Activated CD8-positive, alpha-beta memory T cell treated with anti-CD3 and anti-CD28 coated beads, Interleukin-2, amount 10 ng/mL, durations not matched to agents 7 days and 5 days (primary cell): ENCODE results near the gene DNM1. TPM values are rescaled to one million over a fixed set of nuclear protein-coding genes. Genes with fewer than 3 reads are reported as not detected.

Experiments used
- ATAC-seq: fragments of 150-1000 bp; cut with Tn5 transposase; one replicate; pipeline ENCODE4 v1.10.0; 2021; ENCODE audit warnings: moderate library complexity
- CTCF ChIA-PET: fragments of 350-600 bp; sonication (Branson Sonifier 250); formaldehyde crosslinking; loops from one replicate; lab custom pipeline; 2021; ENCODE audit warnings: antibody characterized with exemption; lab: Charles Lee
- DNase-seq: peaks from one replicate; pipeline ENCODE4 v3.0.0-alpha.2; 2020
- H3K27ac Mint-ChIP-seq: one replicate; pipeline ENCODE4 v1.8.0; 2021; ENCODE audit warnings: mild to moderate bottlenecking, mixed read lengths
- H3K27me3 Mint-ChIP-seq: one replicate; pipeline ENCODE4 v1.8.0; 2021; ENCODE audit warnings: mixed read lengths
- H3K36me3 Mint-ChIP-seq: one replicate; pipeline ENCODE4 v1.8.0; 2021; ENCODE audit warnings: mild to moderate bottlenecking, mixed read lengths
- H3K4me1 Mint-ChIP-seq: one replicate; pipeline ENCODE4 v1.8.0; 2021; ENCODE audit warnings: mixed read lengths
- H3K4me3 Mint-ChIP-seq: one replicate; pipeline ENCODE4 v1.8.0; 2021; ENCODE audit warnings: mild to moderate bottlenecking, moderate library complexity, mixed read lengths
- H3K9me3 Mint-ChIP-seq: one replicate; pipeline ENCODE4 v1.8.0; 2022; ENCODE audit warnings: low read depth, mixed read lengths
- total RNA-seq, 2 experiments: library from RNA; stranded (reverse); gene quantifications; one replicate each; pipeline ENCODE4 v1.2.3, GENCODE V29; 2021

DNM1 gene
- total RNA-seq, 2 experiments from 2014 or later = 0.40 to 0.79 TPM

- Mint-ChIP-seq H3K27ac (no peak overlapping the region), H3K4me3 (no peak overlapping the region), H3K9me3 (no peaks in the 10 kb centered on the region), H3K4me1 (no peaks in the 10 kb centered on the region), H3K36me3 (peaks cover 5% of the 10 kb centered on the region), H3K27me3 (peaks cover 4% of the 10 kb centered on the region)
- DNase-seq (no peak), ATAC-seq (no peak)
- CTCF ChIA-PET = interaction anchor here (0.9 kb wide), 1 partner anchor 127 kb away, joined by 3 read pairs; no protein-coding TSS in a partner anchor
These were observed 54.1 kb downstream of the DNM1 start for GRCh38 chr9:128257086-128257825.

GRCh38 chr9:128257907-128258306 lies 54.7 kb downstream of the DNM1 start:
- CTCF ChIA-PET = no interaction called here
- H3K27me3 Mint-ChIP-seq = peaks cover 3% of the 10 kb centered on the region
- no peak for ATAC-seq
- H3K9me3 Mint-ChIP-seq = no peaks in the 10 kb centered on the region
- H3K27ac Mint-ChIP-seq = no peak overlapping the region
- H3K4me1 Mint-ChIP-seq = no peaks in the 10 kb centered on the region
- H3K4me3 Mint-ChIP-seq = no peak overlapping the region
- no peak for DNase-seq
- H3K36me3 Mint-ChIP-seq = peaks cover 5% of the 10 kb centered on the region

GRCh38 chr9:128258326-128258725 lies 55.1 kb downstream of the DNM1 start:
- H3K36me3 Mint-ChIP-seq = peaks cover 5% of the 10 kb centered on the region
- no peak overlapping the region for H3K27ac Mint-ChIP-seq
- no peak overlapping the region for H3K4me3 Mint-ChIP-seq
- ATAC-seq (no peak), DNase-seq (no peak)
- CTCF ChIA-PET = interaction anchor here (0.9 kb wide), 1 partner anchor 14 kb away, joined by 4 read pairs; no protein-coding TSS in a partner anchor
- H3K27me3 Mint-ChIP-seq = no peaks in the 10 kb centered on the region
- H3K4me1 Mint-ChIP-seq = no peaks in the 10 kb centered on the region
- no peaks in the 10 kb centered on the region for H3K9me3 Mint-ChIP-seq

GRCh38 chr9:128259156-128259555 lies 56.0 kb downstream of the DNM1 start:
- Mint-ChIP-seq H3K27ac (no peak overlapping the region), H3K4me1 (no peaks in the 10 kb centered on the region), H3K36me3 (peaks cover 5% of the 10 kb centered on the region), H3K4me3 (no peak overlapping the region), H3K9me3 (no peaks in the 10 kb centered on the region), H3K27me3 (no peaks in the 10 kb centered on the region)
- DNase-seq (no peak), ATAC-seq (no peak)
- CTCF ChIA-PET = interaction anchor here (0.9 to 1.5 kb wide), 2 partner anchors 9 to 13 kb away, joined by 3 to 4 read pairs; no protein-coding TSS in a partner anchor

- H3K27ac Mint-ChIP-seq = no peak overlapping the region
- CTCF ChIA-PET = no interaction called here
- no peak for ATAC-seq
These were observed 57.2 kb downstream of the DNM1 start for GRCh38 chr9:128260340-128260739.

GRCh38 chr9:128262687-128263086 lies 59.5 kb downstream of the DNM1 start:
- DNase-seq = no peak
- no peaks in the 10 kb centered on the region for H3K4me1 Mint-ChIP-seq
- H3K36me3 Mint-ChIP-seq = peaks cover 6% of the 10 kb centered on the region

More at GRCh38 chr9:128260340-128260739, 57.2 kb downstream of the DNM1 start:
- Mint-ChIP-seq H3K4me1 (no peaks in the 10 kb centered on the region), H3K36me3 (peaks cover 8% of the 10 kb centered on the region), H3K9me3 (no peaks in the 10 kb centered on the region), H3K27me3 (no peaks in the 10 kb centered on the region), H3K4me3 (no peak overlapping the region)
- DNase-seq = no peak

GRCh38 chr9:128265348-128265847 lies 62.2 kb downstream of the DNM1 start:
- peaks cover 6% of the 10 kb centered on the region for H3K36me3 Mint-ChIP-seq
- no peaks in the 10 kb centered on the region for H3K27me3 Mint-ChIP-seq
- CTCF ChIA-PET = no interaction called here
- ATAC-seq (no peak), DNase-seq (no peak)
- no peaks in the 10 kb centered on the region for H3K4me1 Mint-ChIP-seq
- H3K27ac Mint-ChIP-seq = no peak overlapping the region
- no peak overlapping the region for H3K4me3 Mint-ChIP-seq
- no peaks in the 10 kb centered on the region for H3K9me3 Mint-ChIP-seq

More at GRCh38 chr9:128262687-128263086, 59.5 kb downstream of the DNM1 start:
- no peaks in the 10 kb centered on the region for H3K27me3 Mint-ChIP-seq
- no peak overlapping the region for H3K4me3 Mint-ChIP-seq
- no peak for ATAC-seq
- H3K9me3 Mint-ChIP-seq = no peaks in the 10 kb centered on the region
- no peak overlapping the region for H3K27ac Mint-ChIP-seq
- CTCF ChIA-PET = interaction anchor here (0.6 kb wide), 1 partner anchor 60 kb away, joined by 3 read pairs; no protein-coding TSS in a partner anchor

- Mint-ChIP-seq H3K9me3 (no peaks in the 10 kb centered on the region), H3K27me3 (no peaks in the 10 kb centered on the region), H3K4me3 (no peak overlapping the region), H3K36me3 (peaks cover 9% of the 10 kb centered on the region), H3K4me1 (no peaks in the 10 kb centered on the region), H3K27ac (no peak overlapping the region)
- CTCF ChIA-PET = no interaction called here
- ATAC-seq = no peak
- DNase-seq = no peak
These were observed 63.9 kb downstream of the DNM1 start for GRCh38 chr9:128266868-128267590.

GRCh38 chr9:128271112-128271511 lies 67.9 kb downstream of the DNM1 start:
- Mint-ChIP-seq H3K27ac (no peak overlapping the region), H3K4me1 (peaks cover 30% of the 10 kb centered on the region), H3K36me3 (peaks cover 11% of the 10 kb centered on the region), H3K9me3 (no peaks in the 10 kb centered on the region), H3K4me3 (no peak overlapping the region), H3K27me3 (no peaks in the 10 kb centered on the region)
- DNase-seq (no peak), ATAC-seq (no peak)
- CTCF ChIA-PET = interaction anchor here (1.0 to 3.6 kb wide), 3 partner anchors 16 to 154 kb away, joined by 3 to 12 read pairs (median 3); no protein-coding TSS in a partner anchor

GRCh38 chr9:128271512-128271911 lies 68.3 kb downstream of the DNM1 start:
- Mint-ChIP-seq H3K27me3 (no peaks in the 10 kb centered on the region), H3K4me3 (no peak overlapping the region), H3K27ac (no peak overlapping the region), H3K9me3 (no peaks in the 10 kb centered on the region), H3K4me1 (peaks cover 33% of the 10 kb centered on the region), H3K36me3 (peaks cover 11% of the 10 kb centered on the region)
- CTCF ChIA-PET = interaction anchor here (1.0 to 3.6 kb wide), 3 partner anchors 16 to 154 kb away, joined by 3 to 12 read pairs (median 3); no protein-coding TSS in a partner anchor
- no peak for DNase-seq
- no peak for ATAC-seq

GRCh38 chr9:128274245-128274644 lies 71.1 kb downstream of the DNM1 start:
- peaks cover 42% of the 10 kb centered on the region for H3K4me1 Mint-ChIP-seq
- CTCF ChIA-PET = interaction anchor here (1.8 to 3.6 kb wide), 2 partner anchors 19 to 67 kb away, joined by 3 to 12 read pairs; no protein-coding TSS in a partner anchor
- peaks cover 10% of the 10 kb centered on the region for H3K36me3 Mint-ChIP-seq
- peak overlapping the region; percentile 16 for H3K4me3 Mint-ChIP-seq
- H3K27me3 Mint-ChIP-seq = no peaks in the 10 kb centered on the region
- DNase-seq (no peak), ATAC-seq (no peak)
- H3K27ac Mint-ChIP-seq = no peak overlapping the region
- H3K9me3 Mint-ChIP-seq = no peaks in the 10 kb centered on the region

GRCh38 chr9:128275198-128276007 lies 72.2 kb downstream of the DNM1 start, which contains the start of gene GOLGA2:
Gene GOLGA2 (minus strand): TSS chr9:128276007. CDS start chr9:128275976, 31 bp downstream.
- peaks cover 10% of the 10 kb centered on the region for H3K36me3 Mint-ChIP-seq
- CTCF ChIA-PET = interaction anchor here (0.6 to 1.0 kb wide), 6 partner anchors 20 to 262 kb away, joined by 3 to 7 read pairs (median 3); no protein-coding TSS in a partner anchor
- H3K27me3 Mint-ChIP-seq = no peaks in the 10 kb centered on the region
- ATAC-seq (peak; percentile 76), DNase-seq (peak; percentile 50)
- peak within 1 kb of the TSS; percentile 94 for H3K4me3 Mint-ChIP-seq
- H3K9me3 Mint-ChIP-seq = no peaks in the 10 kb centered on the region
- H3K4me1 Mint-ChIP-seq = peaks cover 49% of the 10 kb centered on the region
- H3K27ac Mint-ChIP-seq = peak within 1 kb of the TSS; percentile 92
